H1 (cell line): ENCODE results near the gene SNCAIP. TPM values are rescaled to one million over a fixed set of nuclear protein-coding genes. Genes with fewer than 3 reads are reported as not detected.

Source experiments
- ASH2L ChIP-seq: fragments of 200-600, 300-600 bp; sonication (generic); IDR thresholded peaks from one replicate; pipeline ENCODE4 v1.7.1; 2017; ENCODE audit warnings: low read length
- CEBPB ChIP-seq: IDR thresholded peaks from 2 replicates; pipeline ENCODE4 v1.6.1; 2012; ENCODE audit warnings: low read depth, low read length
- FOSL1 ChIP-seq: IDR thresholded peaks from 2 replicates; pipeline ENCODE4 v1.6.1; 2011; ENCODE audit warnings: mild to moderate bottlenecking, low read depth, low read length, moderate library complexity; ENCODE audit not compliant: insufficient read depth
- SIX5 ChIP-seq: IDR thresholded peaks from 2 replicates; pipeline ENCODE4 v1.6.1; 2011; ENCODE audit warnings: mild to moderate bottlenecking, low read depth, low read length
- SP1 ChIP-seq: IDR thresholded peaks from 2 replicates; pipeline ENCODE4 v1.6.1; 2011; ENCODE audit warnings: low read depth, low read length
- TAF1 ChIP-seq: IDR thresholded peaks from 2 replicates; pipeline ENCODE4 v1.6.1; 2011; ENCODE audit warnings: mild to moderate bottlenecking, low read depth, low read length
- polyA plus RNA-seq, 7 experiments: library from polyadenylated mRNA; depleted of rRNA in 3 of 7; stranded (reverse) in 5 of 7; unstranded in 2 of 7; fragments of >200 nt in 5 of 7; fragments of 200-250 nt in 2 of 7; gene quantifications; 1 replicate in 5 of 7; 2 replicates in 1 of 7; 4 replicates in 1 of 7; pipeline versions ENCODE4 v1.2.1 to v1.2.3, GENCODE V29; 2011 to 2013; ENCODE audit warnings: missing spikeins in 2 of 7, mixed read lengths in 2 of 7
- total RNA-seq: library from RNA; stranded (reverse); fragmentation: NEBNext Ultra II Directional; extraction: Animal tissue kit (Norgen Biotek cat#: 25700); gene quantifications from 2 replicates; pipeline ENCODE4 v1.2.1, GENCODE V29; 2021

Gene SNCAIP
- total and polyA plus RNA-seq, 2 of the 8 experiments (the other 6 are each of a cell fraction or from before 2014, with no cell fraction given): 3.9 to 9.0 TPM

DNA sequence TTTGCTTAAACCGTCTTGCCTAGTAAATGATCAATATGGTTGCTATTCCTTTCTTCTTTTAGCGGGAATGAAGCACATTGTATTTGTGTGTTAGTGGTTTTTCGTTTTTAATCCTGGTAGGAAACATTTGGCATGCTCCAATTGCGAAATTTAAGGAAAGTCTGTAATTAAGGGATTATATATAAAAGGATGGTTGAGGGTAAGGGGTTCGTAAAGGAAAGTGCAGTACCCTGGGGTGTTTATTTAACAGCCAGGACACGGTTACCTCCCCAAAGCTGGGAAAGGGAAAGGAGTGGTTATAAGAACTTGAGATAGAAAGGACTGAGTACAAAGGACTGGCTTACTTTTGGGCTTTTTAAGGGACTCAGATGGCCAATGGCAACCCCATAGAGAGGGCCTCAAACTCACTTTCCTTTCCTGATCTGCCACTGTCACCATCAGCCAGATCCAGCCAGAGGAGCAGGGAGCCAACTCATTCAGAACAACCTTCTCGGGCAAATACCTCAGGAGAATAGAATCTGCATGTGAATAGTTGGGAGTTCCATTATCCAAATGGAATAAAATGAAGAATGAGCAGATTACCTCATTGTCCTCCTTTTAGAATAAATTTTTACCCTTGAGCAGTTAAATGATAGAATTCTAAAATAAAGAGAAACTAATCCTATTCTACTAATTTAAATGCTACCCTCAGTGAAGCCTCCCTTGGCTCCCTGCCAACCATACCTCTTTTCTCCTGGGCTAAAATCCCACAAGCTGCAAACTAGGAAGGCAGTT is 117.7 kb downstream of the SNCAIP start (continued):
- no peak for TF ChIP-seq TAF1
- TF ChIP-seq FOSL1: no peak
- TF ChIP-seq CEBPB: peak; percentile 32; the same call in 1 of the 2 replicates
- no peak for TF ChIP-seq SIX5
- peak; percentile 66 for TF ChIP-seq ASH2L
- TF ChIP-seq SP1: no peak
